MM.1S (cell line): ENCODE measurements around the gene SMYD1.

Experiments
- EZH2 ChIP-seq: fragments of 300-600 bp; sonication (generic); optimal IDR thresholded peaks from 2 replicates; pipeline ENCODE3; 2017; ENCODE audit warnings: low read depth, mild to moderate bottlenecking, antibody characterized with exemption, low read length, mixed read lengths
- EZH2phosphoT487 ChIP-seq: fragments of 300-600 bp; sonication (generic); IDR thresholded peaks from 2 replicates; pipeline ENCODE4 v1.6.1; 2018; ENCODE audit warnings: antibody characterized with exemption, low read length
- TF ChIP-seq, protein P1 (sequence below): fragments of 300-600 bp; sonication (generic); IDR thresholded peaks from 2 replicates; pipeline ENCODE4 v1.5.1; 2016; ENCODE audit warnings: antibody characterized with exemption, low read length, mixed read lengths

- TF ChIP-seq, protein P1, sequence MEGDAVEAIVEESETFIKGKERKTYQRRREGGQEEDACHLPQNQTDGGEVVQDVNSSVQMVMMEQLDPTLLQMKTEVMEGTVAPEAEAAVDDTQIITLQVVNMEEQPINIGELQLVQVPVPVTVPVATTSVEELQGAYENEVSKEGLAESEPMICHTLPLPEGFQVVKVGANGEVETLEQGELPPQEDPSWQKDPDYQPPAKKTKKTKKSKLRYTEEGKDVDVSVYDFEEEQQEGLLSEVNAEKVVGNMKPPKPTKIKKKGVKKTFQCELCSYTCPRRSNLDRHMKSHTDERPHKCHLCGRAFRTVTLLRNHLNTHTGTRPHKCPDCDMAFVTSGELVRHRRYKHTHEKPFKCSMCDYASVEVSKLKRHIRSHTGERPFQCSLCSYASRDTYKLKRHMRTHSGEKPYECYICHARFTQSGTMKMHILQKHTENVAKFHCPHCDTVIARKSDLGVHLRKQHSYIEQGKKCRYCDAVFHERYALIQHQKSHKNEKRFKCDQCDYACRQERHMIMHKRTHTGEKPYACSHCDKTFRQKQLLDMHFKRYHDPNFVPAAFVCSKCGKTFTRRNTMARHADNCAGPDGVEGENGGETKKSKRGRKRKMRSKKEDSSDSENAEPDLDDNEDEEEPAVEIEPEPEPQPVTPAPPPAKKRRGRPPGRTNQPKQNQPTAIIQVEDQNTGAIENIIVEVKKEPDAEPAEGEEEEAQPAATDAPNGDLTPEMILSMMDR: peak; percentile 86
- TF ChIP-seq EZH2phosphoT487 (no peak), EZH2 (no peak)
These were observed 92.4 kb downstream of the SMYD1 start for GRCh38 chr2:88159955-88160415.
